GM12872 (cell line): ENCODE measurements around the gene IGSF8.

Experiments used
- TF ChIP-seq, protein P1 (sequence below): IDR thresholded peaks from 3 replicates; pipeline ENCODE4 v1.5.1; 2011; ENCODE audit warnings: low read depth, mild to moderate bottlenecking, low read length, moderate library complexity; ENCODE audit not compliant: insufficient read depth

IGSF8 gene

GRCh38 chr1:160082487-160082886 lies 15.9 kb downstream of the IGSF8 start:
- TF ChIP-seq, protein P1, sequence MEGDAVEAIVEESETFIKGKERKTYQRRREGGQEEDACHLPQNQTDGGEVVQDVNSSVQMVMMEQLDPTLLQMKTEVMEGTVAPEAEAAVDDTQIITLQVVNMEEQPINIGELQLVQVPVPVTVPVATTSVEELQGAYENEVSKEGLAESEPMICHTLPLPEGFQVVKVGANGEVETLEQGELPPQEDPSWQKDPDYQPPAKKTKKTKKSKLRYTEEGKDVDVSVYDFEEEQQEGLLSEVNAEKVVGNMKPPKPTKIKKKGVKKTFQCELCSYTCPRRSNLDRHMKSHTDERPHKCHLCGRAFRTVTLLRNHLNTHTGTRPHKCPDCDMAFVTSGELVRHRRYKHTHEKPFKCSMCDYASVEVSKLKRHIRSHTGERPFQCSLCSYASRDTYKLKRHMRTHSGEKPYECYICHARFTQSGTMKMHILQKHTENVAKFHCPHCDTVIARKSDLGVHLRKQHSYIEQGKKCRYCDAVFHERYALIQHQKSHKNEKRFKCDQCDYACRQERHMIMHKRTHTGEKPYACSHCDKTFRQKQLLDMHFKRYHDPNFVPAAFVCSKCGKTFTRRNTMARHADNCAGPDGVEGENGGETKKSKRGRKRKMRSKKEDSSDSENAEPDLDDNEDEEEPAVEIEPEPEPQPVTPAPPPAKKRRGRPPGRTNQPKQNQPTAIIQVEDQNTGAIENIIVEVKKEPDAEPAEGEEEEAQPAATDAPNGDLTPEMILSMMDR, result no peak

DNA sequence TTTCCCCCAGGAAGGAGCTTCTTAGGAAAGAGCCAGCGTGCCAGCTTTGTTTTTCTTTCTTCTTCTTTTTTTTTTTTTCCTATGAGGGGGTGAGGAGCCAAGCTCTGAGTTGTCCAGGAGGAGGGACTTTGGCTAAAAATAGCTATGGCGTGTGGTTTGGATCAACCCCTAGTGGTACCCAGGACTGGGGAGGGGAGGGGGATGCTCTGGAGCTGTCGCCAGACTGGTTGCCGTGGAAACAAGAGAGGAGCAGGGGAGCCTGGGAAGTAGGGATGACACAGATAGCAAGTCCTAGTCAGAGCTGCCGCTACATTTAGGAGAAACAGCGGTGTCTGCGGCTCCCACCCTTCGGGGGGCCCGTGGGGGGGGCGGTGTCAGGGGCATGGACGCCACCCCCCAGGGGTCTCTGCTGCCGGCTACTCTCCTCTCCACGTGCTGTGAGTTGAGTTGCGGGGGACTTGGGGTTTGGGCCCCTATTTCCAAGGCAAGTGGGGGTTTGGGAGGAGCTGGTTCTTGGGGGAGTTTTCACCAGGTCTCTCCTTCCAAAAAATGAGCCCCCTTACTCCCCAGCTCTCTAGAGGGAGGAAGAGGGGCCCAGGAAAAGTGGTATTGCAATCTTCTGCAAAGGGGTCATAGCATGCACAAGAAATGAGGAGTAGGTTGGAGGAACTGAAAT lies 17.0 kb downstream of the IGSF8 start, which contains the start of gene KCNJ9:
Gene KCNJ9 (plus strand): TSS at position 278 of the 676 bp plus-strand sequence. CDS start 2,493 bp downstream, outside the sequence.
- TF ChIP-seq, protein P1, result no peak

DNA sequence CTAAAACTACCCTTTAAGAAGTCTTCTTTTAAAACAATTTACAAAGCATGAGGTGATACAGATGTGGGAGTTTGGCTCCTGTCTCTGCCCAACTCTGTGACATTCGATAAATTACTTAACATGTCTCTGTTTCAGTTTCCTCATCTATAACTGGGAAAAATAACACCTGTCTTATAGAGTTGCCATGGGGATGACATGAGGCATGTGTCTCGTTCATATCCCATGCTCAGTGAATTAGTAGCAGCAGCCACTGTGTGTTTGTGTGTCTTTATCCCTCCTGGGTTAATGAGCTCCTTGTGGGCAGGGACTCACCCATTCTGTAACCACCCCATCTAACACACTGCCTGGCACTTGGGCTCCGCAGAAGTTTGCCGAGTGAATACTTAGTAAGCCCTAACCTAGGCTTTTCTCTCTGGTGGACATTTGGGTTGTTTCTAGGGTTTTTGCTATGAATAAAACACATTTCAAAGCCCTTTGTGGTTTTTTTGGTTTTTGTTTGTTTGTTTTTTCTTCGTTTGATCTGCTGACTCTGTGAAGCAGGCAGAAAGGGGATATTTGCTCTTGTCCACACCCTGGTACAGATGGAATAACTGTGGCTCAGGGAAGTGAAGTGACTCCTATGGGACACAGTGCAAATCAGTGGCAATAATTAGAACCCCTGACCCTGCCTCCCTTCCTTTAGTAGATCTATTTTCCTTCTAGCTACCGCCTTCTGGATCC lies 17.9 kb downstream of the IGSF8 start:
- TF ChIP-seq, protein P1, result no peak

DNA sequence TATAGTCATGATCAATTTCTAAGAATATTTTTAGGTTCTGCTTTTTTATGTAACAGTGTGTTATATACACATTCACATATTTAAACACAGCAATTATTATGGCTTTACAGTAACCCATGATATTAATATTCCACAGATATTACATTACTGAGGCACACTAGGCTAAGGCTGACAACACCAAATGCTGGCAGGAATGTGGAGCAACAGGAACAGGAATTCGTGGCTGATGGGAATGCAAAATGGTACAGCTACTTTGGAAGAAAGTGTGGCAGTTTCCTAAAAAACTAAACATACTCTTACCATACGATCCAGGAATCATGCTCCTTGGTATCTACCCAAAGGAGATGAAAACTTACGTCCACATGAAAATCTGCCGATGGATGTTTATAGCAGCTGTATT lies 19.0 kb downstream of the IGSF8 start:
- TF ChIP-seq, protein P1, result no peak

DNA sequence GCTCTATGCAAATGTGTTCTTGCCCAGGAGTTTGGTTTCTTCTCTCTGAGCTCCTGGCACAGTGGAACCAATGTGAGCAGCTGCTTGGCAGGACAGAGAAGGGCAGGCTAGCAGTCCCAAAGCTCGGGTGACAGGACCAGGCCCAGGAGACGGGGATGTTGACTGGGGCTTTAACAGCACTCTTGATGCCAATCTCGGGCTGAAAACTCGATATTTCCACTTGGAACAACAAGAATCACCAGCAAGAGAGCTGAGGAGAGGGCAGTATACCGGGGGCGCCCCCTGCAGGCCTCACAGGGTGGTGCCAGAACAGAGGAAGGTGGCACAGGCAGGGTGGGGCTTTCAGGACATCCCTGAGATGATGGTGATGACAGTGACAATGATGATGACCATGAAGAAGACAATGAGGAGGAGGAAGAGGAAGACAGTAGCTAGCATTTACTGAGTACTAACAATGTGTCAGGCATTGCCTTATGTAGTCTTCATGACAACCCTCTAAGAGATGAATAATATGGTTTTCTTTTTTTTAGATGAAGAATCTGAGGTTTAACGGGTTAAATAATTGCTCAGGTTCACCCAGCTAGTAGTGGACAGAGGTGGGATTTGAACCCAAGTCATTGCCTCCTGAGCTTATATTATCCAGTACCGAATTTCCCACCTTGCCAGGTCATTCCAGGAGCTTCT lies 19.8 kb downstream of the IGSF8 start:
- TF ChIP-seq, protein P1, result peak; percentile 90

DNA sequence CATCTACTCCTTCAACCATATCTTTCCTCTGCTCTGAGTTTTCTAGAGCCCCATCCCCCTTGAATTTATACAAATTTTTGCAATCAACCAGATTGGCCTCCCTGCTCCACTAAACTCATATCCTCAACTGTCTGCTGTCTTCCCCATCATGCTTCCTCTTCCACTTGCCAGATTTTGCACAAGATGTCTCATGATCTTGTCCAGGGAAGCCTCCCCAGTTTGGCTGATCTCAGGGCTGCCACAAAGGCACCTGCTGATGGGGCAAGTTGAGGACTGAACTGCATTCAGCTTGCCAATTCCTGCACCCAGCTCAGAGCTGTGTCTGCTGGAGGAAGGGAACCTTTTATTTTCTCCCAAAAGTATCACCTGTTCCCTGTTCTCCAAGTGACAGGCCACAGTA lies 20.9 kb downstream of the IGSF8 start:
- TF ChIP-seq, protein P1, result no peak

DNA sequence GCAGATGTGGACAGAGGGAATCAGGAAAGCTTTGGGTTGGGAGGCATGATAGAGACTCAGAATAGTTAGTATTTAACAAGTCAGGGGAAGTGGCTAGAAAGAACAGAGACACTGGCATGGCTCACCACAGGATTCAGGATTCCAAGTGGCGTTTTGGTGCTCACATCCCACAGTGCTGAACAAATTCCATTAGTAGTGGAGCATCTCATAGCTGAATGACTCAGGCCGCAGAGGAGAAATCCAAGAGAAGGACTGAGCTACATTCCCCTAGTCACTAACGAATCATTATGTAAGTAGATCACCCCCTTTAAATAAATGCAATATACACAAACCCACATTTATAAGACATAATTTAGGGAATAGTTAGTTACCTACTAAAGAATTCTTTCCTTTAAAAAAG lies 22.1 kb downstream of the IGSF8 start:
- TF ChIP-seq, protein P1, result no peak
